ENCODE measurements around the gene MYH7.
"Not testable (repeated sequence)": the region's sequence is repeated elsewhere in the genome, so short reads cannot be mapped to it uniquely, and the experiment has no call there.

The MYH7 gene

DNA sequence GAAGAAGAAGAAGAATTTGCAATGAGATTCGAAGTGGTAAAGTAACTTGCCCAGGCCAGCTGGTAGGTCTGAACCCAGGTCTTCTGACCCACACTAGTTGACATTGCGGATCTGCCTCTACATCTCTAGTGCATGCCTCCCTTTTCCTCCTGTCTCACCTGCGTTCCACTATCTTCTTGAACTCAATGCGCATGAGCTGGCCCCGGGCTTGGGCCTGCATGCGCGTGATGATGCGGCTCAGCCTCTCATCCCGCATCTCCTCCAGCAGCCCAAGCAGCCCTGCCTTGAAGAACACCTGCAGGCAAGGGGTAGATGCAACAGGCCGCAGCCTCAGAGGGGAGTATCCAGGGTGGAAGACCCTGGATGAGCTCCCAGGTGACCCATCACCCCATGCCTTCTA, 39.3 kb downstream of the MYH7 start:
- Histone ChIP-seq H3K27ac (replicated peaks) (no peak overlapping the region), H3K27me3 (ENCODE audit: insufficient read depth, poor library complexity, severe bottlenecking) (no peaks in the 10 kb centered on the region)
- no peak for DNase-seq (ENCODE audit: low read depth in 1 of 2, low spot score in 1 of 2)

GRCh38 chr14:23392613-23393012, 42.8 kb downstream of the MYH7 start:
- TF ChIP-seq, protein P1, sequence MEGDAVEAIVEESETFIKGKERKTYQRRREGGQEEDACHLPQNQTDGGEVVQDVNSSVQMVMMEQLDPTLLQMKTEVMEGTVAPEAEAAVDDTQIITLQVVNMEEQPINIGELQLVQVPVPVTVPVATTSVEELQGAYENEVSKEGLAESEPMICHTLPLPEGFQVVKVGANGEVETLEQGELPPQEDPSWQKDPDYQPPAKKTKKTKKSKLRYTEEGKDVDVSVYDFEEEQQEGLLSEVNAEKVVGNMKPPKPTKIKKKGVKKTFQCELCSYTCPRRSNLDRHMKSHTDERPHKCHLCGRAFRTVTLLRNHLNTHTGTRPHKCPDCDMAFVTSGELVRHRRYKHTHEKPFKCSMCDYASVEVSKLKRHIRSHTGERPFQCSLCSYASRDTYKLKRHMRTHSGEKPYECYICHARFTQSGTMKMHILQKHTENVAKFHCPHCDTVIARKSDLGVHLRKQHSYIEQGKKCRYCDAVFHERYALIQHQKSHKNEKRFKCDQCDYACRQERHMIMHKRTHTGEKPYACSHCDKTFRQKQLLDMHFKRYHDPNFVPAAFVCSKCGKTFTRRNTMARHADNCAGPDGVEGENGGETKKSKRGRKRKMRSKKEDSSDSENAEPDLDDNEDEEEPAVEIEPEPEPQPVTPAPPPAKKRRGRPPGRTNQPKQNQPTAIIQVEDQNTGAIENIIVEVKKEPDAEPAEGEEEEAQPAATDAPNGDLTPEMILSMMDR (IDR thresholded peaks at IDR 0.05; ENCODE audit: insufficient read depth, low read length), result no peak
- TF ChIP-seq SPI1 (IDR thresholded peaks at IDR 0.05; ENCODE audit: borderline replicate concordance, low read depth) (no peak), GABPA (IDR thresholded peaks at IDR 0.05; ENCODE audit: low read depth) (no peak), POLR2AphosphoS5 (IDR thresholded peaks at IDR 0.05; ENCODE audit: low read depth) (no peak)
- TF ChIP-seq, protein P2, sequence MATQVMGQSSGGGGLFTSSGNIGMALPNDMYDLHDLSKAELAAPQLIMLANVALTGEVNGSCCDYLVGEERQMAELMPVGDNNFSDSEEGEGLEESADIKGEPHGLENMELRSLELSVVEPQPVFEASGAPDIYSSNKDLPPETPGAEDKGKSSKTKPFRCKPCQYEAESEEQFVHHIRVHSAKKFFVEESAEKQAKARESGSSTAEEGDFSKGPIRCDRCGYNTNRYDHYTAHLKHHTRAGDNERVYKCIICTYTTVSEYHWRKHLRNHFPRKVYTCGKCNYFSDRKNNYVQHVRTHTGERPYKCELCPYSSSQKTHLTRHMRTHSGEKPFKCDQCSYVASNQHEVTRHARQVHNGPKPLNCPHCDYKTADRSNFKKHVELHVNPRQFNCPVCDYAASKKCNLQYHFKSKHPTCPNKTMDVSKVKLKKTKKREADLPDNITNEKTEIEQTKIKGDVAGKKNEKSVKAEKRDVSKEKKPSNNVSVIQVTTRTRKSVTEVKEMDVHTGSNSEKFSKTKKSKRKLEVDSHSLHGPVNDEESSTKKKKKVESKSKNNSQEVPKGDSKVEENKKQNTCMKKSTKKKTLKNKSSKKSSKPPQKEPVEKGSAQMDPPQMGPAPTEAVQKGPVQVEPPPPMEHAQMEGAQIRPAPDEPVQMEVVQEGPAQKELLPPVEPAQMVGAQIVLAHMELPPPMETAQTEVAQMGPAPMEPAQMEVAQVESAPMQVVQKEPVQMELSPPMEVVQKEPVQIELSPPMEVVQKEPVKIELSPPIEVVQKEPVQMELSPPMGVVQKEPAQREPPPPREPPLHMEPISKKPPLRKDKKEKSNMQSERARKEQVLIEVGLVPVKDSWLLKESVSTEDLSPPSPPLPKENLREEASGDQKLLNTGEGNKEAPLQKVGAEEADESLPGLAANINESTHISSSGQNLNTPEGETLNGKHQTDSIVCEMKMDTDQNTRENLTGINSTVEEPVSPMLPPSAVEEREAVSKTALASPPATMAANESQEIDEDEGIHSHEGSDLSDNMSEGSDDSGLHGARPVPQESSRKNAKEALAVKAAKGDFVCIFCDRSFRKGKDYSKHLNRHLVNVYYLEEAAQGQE (IDR thresholded peaks at IDR 0.05; ENCODE audit: insufficient replicate concordance, low read depth), result no peak
- Histone ChIP-seq H3K4me3 (replicated peaks; ENCODE audit: insufficient read depth, low read length) (no peak overlapping the region), H3K27ac (replicated peaks) (no peak overlapping the region), H3K27me3 (ENCODE audit: insufficient read depth, poor library complexity, severe bottlenecking) (no peaks in the 10 kb centered on the region)
- no peak for DNase-seq (ENCODE audit: low read depth in 1 of 2, low spot score in 1 of 2)

More for the DNA sequence above, 39.3 kb downstream of the MYH7 start:
- TF ChIP-seq GABPA (IDR thresholded peaks at IDR 0.05; ENCODE audit: low read depth) (no peak), SPI1 (IDR thresholded peaks at IDR 0.05; ENCODE audit: borderline replicate concordance, low read depth) (no peak), POLR2AphosphoS5 (IDR thresholded peaks at IDR 0.05; ENCODE audit: low read depth) (no peak)
- TF ChIP-seq, protein P2 (IDR thresholded peaks at IDR 0.05; ENCODE audit: insufficient replicate concordance, low read depth), result no peak
- TF ChIP-seq, protein P1 (IDR thresholded peaks at IDR 0.05; ENCODE audit: insufficient read depth, low read length), result no peak
- H3K4me3 ChIP-seq (replicated peaks; ENCODE audit: insufficient read depth, low read length), result no peak overlapping the region

GRCh38 chr14:23389871-23390270, 45.6 kb downstream of the MYH7 start:
- DNase-seq (ENCODE audit: low read depth in 1 of 2, low spot score in 1 of 2); H3K4me3 ChIP-seq (replicated peaks; ENCODE audit: insufficient read depth, low read length); H3K27me3 ChIP-seq (ENCODE audit: insufficient read depth, poor library complexity, severe bottlenecking); H3K27ac ChIP-seq (replicated peaks): not testable (repeated sequence)

GRCh38 chr14:23389396-23389795, 46.1 kb downstream of the MYH7 start:
- TF ChIP-seq POLR2AphosphoS5 (IDR thresholded peaks at IDR 0.05; ENCODE audit: low read depth) (no peak), GABPA (IDR thresholded peaks at IDR 0.05; ENCODE audit: low read depth) (no peak), SPI1 (IDR thresholded peaks at IDR 0.05; ENCODE audit: borderline replicate concordance, low read depth) (no peak)
- TF ChIP-seq, protein P1 (IDR thresholded peaks at IDR 0.05; ENCODE audit: insufficient read depth, low read length), result no peak
- TF ChIP-seq, protein P2 (IDR thresholded peaks at IDR 0.05; ENCODE audit: insufficient replicate concordance, low read depth), result no peak
- no peak for DNase-seq (ENCODE audit: low read depth in 1 of 2, low spot score in 1 of 2)
- Histone ChIP-seq H3K4me3 (replicated peaks; ENCODE audit: insufficient read depth, low read length) (no peak overlapping the region), H3K27me3 (ENCODE audit: insufficient read depth, poor library complexity, severe bottlenecking) (no peaks in the 10 kb centered on the region), H3K27ac (replicated peaks) (no peak overlapping the region)

Data from HL-60 (cell line).